ENCODE results near the gene ZNF385B.
A peak's percentile ranks its signal among the peaks of the same experiment; 100 is the strongest.

Gene ZNF385B

DNA sequence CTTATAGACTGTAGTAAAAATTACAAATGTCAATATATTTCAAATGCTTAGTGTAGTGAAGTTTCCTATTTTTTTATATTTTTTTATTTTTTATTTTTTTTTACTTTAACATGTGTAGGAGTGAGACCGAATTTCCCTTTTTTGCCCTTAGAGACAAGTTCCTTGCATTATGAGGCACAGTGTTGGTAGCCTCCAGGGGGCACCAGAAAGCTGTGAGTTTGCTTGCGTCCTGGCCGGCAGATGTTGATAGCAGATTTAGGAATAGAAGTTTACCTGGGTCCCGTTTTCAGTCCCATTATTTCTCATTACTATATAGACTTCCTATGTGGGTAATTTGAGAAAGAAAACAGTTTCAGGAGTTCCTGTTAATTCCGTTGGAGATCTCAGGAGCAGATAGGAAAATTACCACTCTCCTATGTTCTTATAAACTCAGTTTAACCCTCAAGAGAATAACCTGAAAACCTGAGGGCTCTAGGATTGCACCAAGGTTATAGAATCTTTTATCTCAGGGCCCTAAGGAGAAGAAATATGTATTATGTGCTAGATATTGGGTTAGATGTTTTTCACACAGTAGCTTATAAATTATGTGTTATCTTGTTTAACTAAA, 439.3 kb downstream of the ZNF385B start:
- H3K79me1 ChIP-seq (ENCODE audit: low read length): no peaks in the 10 kb centered on the region
- H2BK5ac ChIP-seq (ENCODE audit: low read length): no peak overlapping the region
- no peak overlapping the region for H4K5ac ChIP-seq (ENCODE audit: low read length)
- no peak overlapping the region for H2BK15ac ChIP-seq (replicated peaks; ENCODE audit: low read depth)
- H3K36me3 ChIP-seq (ENCODE audit: control insufficient read depth, insufficient read depth, low read length): no peaks in the 10 kb centered on the region
- WGBS (ENCODE audit: extremely low coverage, insufficient coverage, low lambda C conversion rate): no CpG with 5 or more reads among the region's 5 CpGs
- no peak overlapping the region for H3K23ac ChIP-seq (ENCODE audit: low read length)
- H2BK120ac ChIP-seq (ENCODE audit: low read depth, low read length): no peak overlapping the region
- peak; percentile 78 for DNase-seq
- H3K27ac ChIP-seq (ENCODE audit: low read depth, low read length): no peak overlapping the region
- H3K18ac ChIP-seq (ENCODE audit: low read length): no peak overlapping the region
- H4K8ac ChIP-seq (ENCODE audit: low read depth, low read length): no peak overlapping the region
- no peak overlapping the region for H3K4ac ChIP-seq (ENCODE audit: low read depth, low read length)
- no peaks in the 10 kb centered on the region for H3K27me3 ChIP-seq (ENCODE audit: insufficient read depth, low read length, poor library complexity)
- no peak overlapping the region for H3K4me3 ChIP-seq (ENCODE audit: low read length)
- H3K9ac ChIP-seq (ENCODE audit: low read length): no peak overlapping the region
- no peaks in the 10 kb centered on the region for H3K79me2 ChIP-seq (ENCODE audit: control insufficient read depth, insufficient read depth, low read length)
- H3K4me1 ChIP-seq (ENCODE audit: control insufficient read depth, low read depth, low read length): no peaks in the 10 kb centered on the region
- H2AK5ac ChIP-seq (ENCODE audit: low read length): no peak overlapping the region
- H3K4me2 ChIP-seq (ENCODE audit: low read length): no peak overlapping the region
- H3K56ac ChIP-seq (ENCODE audit: low read length): no peak overlapping the region

DNA sequence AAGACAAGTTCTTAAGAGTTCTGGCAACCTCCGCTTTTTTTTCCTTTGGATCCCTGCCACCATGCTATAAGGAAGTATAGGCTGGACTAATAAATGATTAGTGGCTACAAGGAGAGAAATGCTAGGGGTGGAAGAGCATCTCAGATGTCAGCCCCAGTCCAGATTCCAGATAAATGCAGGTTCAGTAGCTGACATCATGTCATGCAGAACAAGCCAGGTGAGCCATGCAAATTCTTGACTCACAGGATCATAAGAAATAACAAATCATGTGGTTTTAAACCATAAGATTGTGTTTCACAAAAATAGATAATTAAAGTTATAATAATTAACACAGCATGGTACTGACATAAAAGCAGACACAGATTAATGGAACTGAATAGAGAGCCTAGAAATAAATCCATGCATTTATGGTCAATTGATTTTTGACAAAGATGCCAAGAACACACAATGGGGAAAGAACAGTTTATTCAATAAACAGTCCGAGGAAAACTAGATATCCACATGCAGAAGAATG, 443.9 kb downstream of the ZNF385B start:
- no peaks in the 10 kb centered on the region for H3K79me2 ChIP-seq (ENCODE audit: control insufficient read depth, insufficient read depth, low read length)

GRCh38 chr2:179412112-179412511, 449.3 kb downstream of the ZNF385B start:
- no peak overlapping the region for H2BK15ac ChIP-seq (replicated peaks; ENCODE audit: low read depth)
- H2BK120ac ChIP-seq (ENCODE audit: low read depth, low read length): no peak overlapping the region
- no peaks in the 10 kb centered on the region for H3K36me3 ChIP-seq (ENCODE audit: control insufficient read depth, insufficient read depth, low read length)
- WGBS (ENCODE audit: extremely low coverage, insufficient coverage, low lambda C conversion rate): no CpG with 5 or more reads among the region's 3 CpGs
- no peak overlapping the region for H3K4ac ChIP-seq (ENCODE audit: low read depth, low read length)
- no peaks in the 10 kb centered on the region for H3K79me1 ChIP-seq (ENCODE audit: low read length)
- no peak overlapping the region for H3K23ac ChIP-seq (ENCODE audit: low read length)
- H3K27ac ChIP-seq (ENCODE audit: low read depth, low read length): no peak overlapping the region
- DNase-seq: peak; percentile 26
- H4K8ac ChIP-seq (ENCODE audit: low read depth, low read length): no peak overlapping the region
- no peaks in the 10 kb centered on the region for H3K4me1 ChIP-seq (ENCODE audit: control insufficient read depth, low read depth, low read length)
- H3K27me3 ChIP-seq (ENCODE audit: insufficient read depth, low read length, poor library complexity): no peaks in the 10 kb centered on the region
- no peak overlapping the region for H2AK5ac ChIP-seq (ENCODE audit: low read length)
- no peak overlapping the region for H3K18ac ChIP-seq (ENCODE audit: low read length)
- H3K9ac ChIP-seq (ENCODE audit: low read length): no peak overlapping the region
- H3K79me2 ChIP-seq (ENCODE audit: control insufficient read depth, insufficient read depth, low read length): no peaks in the 10 kb centered on the region
- H3K56ac ChIP-seq (ENCODE audit: low read length): no peak overlapping the region
- H2BK5ac ChIP-seq (ENCODE audit: low read length): no peak overlapping the region
- H3K4me2 ChIP-seq (ENCODE audit: low read length): no peak overlapping the region
- H4K5ac ChIP-seq (ENCODE audit: low read length): no peak overlapping the region
- H3K4me3 ChIP-seq (ENCODE audit: low read length): no peak overlapping the region

More for the DNA sequence above, 443.9 kb downstream of the ZNF385B start:
- WGBS (ENCODE audit: extremely low coverage, insufficient coverage, low lambda C conversion rate): no CpG with 5 or more reads among the region's 2 CpGs
- H2BK15ac ChIP-seq (replicated peaks; ENCODE audit: low read depth): no peak overlapping the region
- H3K27ac ChIP-seq (ENCODE audit: low read depth, low read length): no peak overlapping the region
- H3K23ac ChIP-seq (ENCODE audit: low read length): no peak overlapping the region
- H2BK120ac ChIP-seq (ENCODE audit: low read depth, low read length): no peak overlapping the region
- DNase-seq: no peak
- no peak overlapping the region for H2BK5ac ChIP-seq (ENCODE audit: low read length)
- H3K4me2 ChIP-seq (ENCODE audit: low read length): no peak overlapping the region
- H3K18ac ChIP-seq (ENCODE audit: low read length): no peak overlapping the region
- H3K9ac ChIP-seq (ENCODE audit: low read length): no peak overlapping the region
- no peak overlapping the region for H4K8ac ChIP-seq (ENCODE audit: low read depth, low read length)
- H3K4me3 ChIP-seq (ENCODE audit: low read length): no peak overlapping the region
- no peak overlapping the region for H2AK5ac ChIP-seq (ENCODE audit: low read length)
- H3K79me1 ChIP-seq (ENCODE audit: low read length): no peaks in the 10 kb centered on the region
- no peaks in the 10 kb centered on the region for H3K27me3 ChIP-seq (ENCODE audit: insufficient read depth, low read length, poor library complexity)
- H3K4ac ChIP-seq (ENCODE audit: low read depth, low read length): no peak overlapping the region
- no peak overlapping the region for H4K5ac ChIP-seq (ENCODE audit: low read length)
- no peaks in the 10 kb centered on the region for H3K4me1 ChIP-seq (ENCODE audit: control insufficient read depth, low read depth, low read length)
- H3K56ac ChIP-seq (ENCODE audit: low read length): no peak overlapping the region
- no peaks in the 10 kb centered on the region for H3K36me3 ChIP-seq (ENCODE audit: control insufficient read depth, insufficient read depth, low read length)

- no peaks in the 10 kb centered on the region for H3K36me3 ChIP-seq (ENCODE audit: control insufficient read depth, insufficient read depth, low read length)
- H3K4me2 ChIP-seq (ENCODE audit: low read length): no peak overlapping the region
- no peaks in the 10 kb centered on the region for H3K79me2 ChIP-seq (ENCODE audit: control insufficient read depth, insufficient read depth, low read length)
- no peak overlapping the region for H3K27ac ChIP-seq (ENCODE audit: low read depth, low read length)
- H3K56ac ChIP-seq (ENCODE audit: low read length): no peak overlapping the region
- no peak overlapping the region for H4K5ac ChIP-seq (ENCODE audit: low read length)
- no peak overlapping the region for H3K4ac ChIP-seq (ENCODE audit: low read depth, low read length)
- no peak overlapping the region for H3K4me3 ChIP-seq (ENCODE audit: low read length)
- WGBS (ENCODE audit: extremely low coverage, insufficient coverage, low lambda C conversion rate): no CpG with 5 or more reads among the region's 8 CpGs
- H2BK120ac ChIP-seq (ENCODE audit: low read depth, low read length): no peak overlapping the region
- no peak overlapping the region for H2BK15ac ChIP-seq (replicated peaks; ENCODE audit: low read depth)
- no peak overlapping the region for H4K8ac ChIP-seq (ENCODE audit: low read depth, low read length)
- no peaks in the 10 kb centered on the region for H3K79me1 ChIP-seq (ENCODE audit: low read length)
- H2AK5ac ChIP-seq (ENCODE audit: low read length): no peak overlapping the region
- peak; percentile 79 for DNase-seq
- H3K4me1 ChIP-seq (ENCODE audit: control insufficient read depth, low read depth, low read length): no peaks in the 10 kb centered on the region
- no peak overlapping the region for H2BK5ac ChIP-seq (ENCODE audit: low read length)
- H3K23ac ChIP-seq (ENCODE audit: low read length): no peak overlapping the region
- no peak overlapping the region for H3K9ac ChIP-seq (ENCODE audit: low read length)
- no peak overlapping the region for H3K18ac ChIP-seq (ENCODE audit: low read length)
- H3K27me3 ChIP-seq (ENCODE audit: insufficient read depth, low read length, poor library complexity): no peaks in the 10 kb centered on the region
Observed at GRCh38 chr2:179410552-179411356, 450.7 kb downstream of the ZNF385B start.

DNA sequence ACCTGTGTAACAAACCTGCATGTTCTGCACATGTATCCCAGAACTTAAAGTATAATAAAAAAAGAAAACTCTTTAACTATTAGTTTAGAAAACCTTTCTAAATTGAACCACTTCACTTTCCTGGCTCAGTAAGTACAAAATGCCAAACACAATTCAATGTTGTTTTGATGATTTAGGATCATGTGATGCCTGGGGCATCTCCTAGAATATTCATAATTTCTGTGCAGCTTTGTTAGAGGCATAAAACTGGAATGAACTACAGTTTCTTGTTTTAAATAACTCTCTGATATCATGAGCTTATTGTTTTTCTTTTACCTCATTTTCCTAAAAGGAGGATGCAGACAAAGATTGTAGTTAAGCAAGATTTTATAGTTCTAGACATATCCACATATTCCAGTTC, 457.8 kb downstream of the ZNF385B start:
- Histone ChIP-seq H2BK120ac (ENCODE audit: low read depth, low read length) (no peak overlapping the region), H2BK15ac (replicated peaks; ENCODE audit: low read depth) (no peak overlapping the region), H3K18ac (ENCODE audit: low read length) (no peak overlapping the region), H3K27me3 (ENCODE audit: insufficient read depth, low read length, poor library complexity) (no peaks in the 10 kb centered on the region), H2AK5ac (ENCODE audit: low read length) (no peak overlapping the region), H3K36me3 (ENCODE audit: control insufficient read depth, insufficient read depth, low read length) (no peaks in the 10 kb centered on the region), H3K23ac (ENCODE audit: low read length) (no peak overlapping the region), H4K8ac (ENCODE audit: low read depth, low read length) (no peak overlapping the region), H3K4ac (ENCODE audit: low read depth, low read length) (no peak overlapping the region), H3K79me1 (ENCODE audit: low read length) (no peaks in the 10 kb centered on the region), H3K9ac (ENCODE audit: low read length) (no peak overlapping the region), H3K27ac (ENCODE audit: low read depth, low read length) (no peak overlapping the region), H2BK5ac (ENCODE audit: low read length) (no peak overlapping the region), H3K4me1 (ENCODE audit: control insufficient read depth, low read depth, low read length) (no peaks in the 10 kb centered on the region), H3K79me2 (ENCODE audit: control insufficient read depth, insufficient read depth, low read length) (no peaks in the 10 kb centered on the region), H3K4me2 (ENCODE audit: low read length) (no peak overlapping the region), H3K56ac (ENCODE audit: low read length) (no peak overlapping the region), H3K4me3 (ENCODE audit: low read length) (no peak overlapping the region), H4K5ac (ENCODE audit: low read length) (no peak overlapping the region)
- no peak for DNase-seq

All from mesendoderm (in vitro differentiated cells).